VCaP (cell line): ENCODE measurements around the gene VPS13C.

ENCODE experiments used
- H3K27ac ChIP-seq: fragments of 450-650 bp; 2 replicates; pipeline ENCODE4 v1.5.1; 2017
- TF ChIP-seq, protein P1 (sequence below): fragments of 450-650 bp; conservative IDR thresholded peaks from 2 replicates; pipeline ENCODE4 v1.5.1; 2017; ENCODE audit warnings: mild to moderate bottlenecking, moderate library complexity

Gene VPS13C

DNA sequence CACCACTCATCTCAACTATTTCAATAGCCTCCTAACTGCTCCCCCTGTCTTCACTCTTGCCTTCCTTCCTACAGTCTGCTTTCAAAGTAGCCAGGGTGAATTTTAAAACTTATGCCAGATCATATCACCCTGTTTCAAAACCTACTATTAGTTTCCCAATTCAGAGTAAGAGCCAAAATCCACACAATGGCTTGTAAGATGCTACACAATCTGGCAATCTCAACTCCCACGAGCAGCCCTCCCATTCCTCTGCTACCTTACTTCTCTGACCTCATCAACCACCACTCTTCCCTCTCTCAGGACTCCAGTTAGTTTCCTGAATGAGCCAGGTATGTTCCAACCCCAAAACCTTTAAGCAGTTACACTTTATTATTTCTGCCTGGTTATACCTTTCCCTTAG lies 62.5 kb downstream of the VPS13C start:
- TF ChIP-seq, protein P1, sequence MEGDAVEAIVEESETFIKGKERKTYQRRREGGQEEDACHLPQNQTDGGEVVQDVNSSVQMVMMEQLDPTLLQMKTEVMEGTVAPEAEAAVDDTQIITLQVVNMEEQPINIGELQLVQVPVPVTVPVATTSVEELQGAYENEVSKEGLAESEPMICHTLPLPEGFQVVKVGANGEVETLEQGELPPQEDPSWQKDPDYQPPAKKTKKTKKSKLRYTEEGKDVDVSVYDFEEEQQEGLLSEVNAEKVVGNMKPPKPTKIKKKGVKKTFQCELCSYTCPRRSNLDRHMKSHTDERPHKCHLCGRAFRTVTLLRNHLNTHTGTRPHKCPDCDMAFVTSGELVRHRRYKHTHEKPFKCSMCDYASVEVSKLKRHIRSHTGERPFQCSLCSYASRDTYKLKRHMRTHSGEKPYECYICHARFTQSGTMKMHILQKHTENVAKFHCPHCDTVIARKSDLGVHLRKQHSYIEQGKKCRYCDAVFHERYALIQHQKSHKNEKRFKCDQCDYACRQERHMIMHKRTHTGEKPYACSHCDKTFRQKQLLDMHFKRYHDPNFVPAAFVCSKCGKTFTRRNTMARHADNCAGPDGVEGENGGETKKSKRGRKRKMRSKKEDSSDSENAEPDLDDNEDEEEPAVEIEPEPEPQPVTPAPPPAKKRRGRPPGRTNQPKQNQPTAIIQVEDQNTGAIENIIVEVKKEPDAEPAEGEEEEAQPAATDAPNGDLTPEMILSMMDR = no peak
- no peak overlapping the region for H3K27ac ChIP-seq

DNA sequence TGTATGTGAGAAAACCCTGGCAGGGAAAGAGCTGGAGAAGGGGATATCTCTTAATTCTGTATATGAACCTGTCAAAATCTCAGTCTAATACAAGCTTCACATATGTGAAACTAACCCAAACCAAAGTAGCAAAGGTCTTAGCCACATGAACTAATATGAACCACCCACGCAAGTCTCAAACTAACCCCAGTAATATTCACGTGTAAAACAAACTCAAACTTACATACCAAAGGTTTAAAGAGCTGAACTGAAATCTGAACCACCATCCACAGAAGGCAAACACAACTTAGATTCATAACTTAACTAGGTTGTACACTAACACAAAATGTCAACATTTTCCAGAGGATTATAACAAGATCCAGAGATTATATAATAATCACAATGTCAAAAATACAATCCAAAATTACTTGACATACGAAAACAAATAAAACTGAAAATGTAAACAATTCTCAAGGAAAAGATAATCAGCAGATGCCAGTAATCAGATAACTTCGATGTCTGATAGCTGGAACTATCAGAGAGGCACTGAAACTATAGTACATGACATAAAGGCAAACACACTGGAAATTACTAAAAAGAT lies 64.1 kb downstream of the VPS13C start:
- TF ChIP-seq, protein P1 = no peak
- H3K27ac ChIP-seq = no peak overlapping the region

DNA sequence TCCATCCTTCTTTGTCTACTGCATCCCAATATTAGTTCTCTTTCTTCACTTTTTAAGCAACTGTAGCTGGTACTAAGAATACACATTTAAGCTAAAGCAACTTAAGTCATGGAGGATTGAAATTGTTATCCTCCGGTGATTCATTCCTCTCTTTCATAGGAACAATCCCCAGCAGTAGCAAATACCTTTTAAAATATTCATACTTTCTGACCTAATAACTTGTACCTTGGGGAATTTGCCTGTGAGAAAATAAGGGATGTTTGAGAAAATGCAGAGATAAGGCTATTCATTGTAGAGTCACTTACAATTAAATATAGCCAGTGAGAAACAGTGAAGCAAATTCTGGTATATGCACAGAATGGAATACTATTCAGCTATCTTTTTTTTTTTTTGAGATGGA lies 66.0 kb downstream of the VPS13C start:
- no peak overlapping the region for H3K27ac ChIP-seq
- TF ChIP-seq, protein P1 = no peak

DNA sequence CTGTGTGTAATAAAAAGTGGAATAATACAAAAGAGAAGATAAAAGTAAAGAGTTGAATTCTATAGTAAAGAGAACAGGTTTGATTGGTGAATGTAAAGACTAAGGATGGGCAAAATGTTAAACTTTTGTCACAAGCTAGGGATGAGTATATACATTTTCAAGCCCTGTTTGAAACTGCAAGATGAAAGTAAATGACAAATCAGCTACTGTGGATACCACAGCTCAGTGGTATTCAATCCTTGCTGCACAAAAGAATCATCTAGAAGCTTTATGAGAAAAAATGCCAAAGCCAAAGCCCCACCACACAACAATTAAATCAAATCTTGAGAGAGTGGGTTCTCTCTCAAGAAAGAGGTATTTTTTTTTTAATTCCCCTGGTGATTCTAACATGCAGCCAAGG lies 67.7 kb downstream of the VPS13C start:
- TF ChIP-seq, protein P1 = no peak
- H3K27ac ChIP-seq = no peak overlapping the region

DNA sequence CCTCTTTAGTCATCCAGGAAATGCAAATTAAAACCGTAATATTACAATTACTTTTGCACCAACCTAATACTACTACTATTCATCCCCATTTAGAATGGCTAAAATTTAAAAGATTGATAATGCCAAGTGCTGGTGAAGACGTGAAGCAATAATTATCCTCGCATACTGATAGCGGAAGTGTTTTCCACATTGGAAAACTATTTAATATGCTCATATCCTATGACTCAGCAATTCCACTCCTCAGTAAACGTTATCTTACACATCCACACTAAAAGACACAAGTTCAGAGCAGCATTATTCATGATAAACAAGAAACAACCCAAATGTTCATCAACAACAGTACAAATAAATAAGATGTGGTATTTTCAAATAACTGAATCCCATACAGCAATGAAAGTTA lies 70.6 kb downstream of the VPS13C start:
- TF ChIP-seq, protein P1 = no peak
- no peak overlapping the region for H3K27ac ChIP-seq

- TF ChIP-seq, protein P1 = no peak
- no peak overlapping the region for H3K27ac ChIP-seq
These were observed 72.4 kb downstream of the VPS13C start for GRCh38 chr15:61987824-61988223.

GRCh38 chr15:61983081-61983480 lies 77.2 kb downstream of the VPS13C start:
- H3K27ac ChIP-seq = no peak overlapping the region
- TF ChIP-seq, protein P1 = no peak
